ENCODE measurements around the gene PTPRJ.

DNA sequence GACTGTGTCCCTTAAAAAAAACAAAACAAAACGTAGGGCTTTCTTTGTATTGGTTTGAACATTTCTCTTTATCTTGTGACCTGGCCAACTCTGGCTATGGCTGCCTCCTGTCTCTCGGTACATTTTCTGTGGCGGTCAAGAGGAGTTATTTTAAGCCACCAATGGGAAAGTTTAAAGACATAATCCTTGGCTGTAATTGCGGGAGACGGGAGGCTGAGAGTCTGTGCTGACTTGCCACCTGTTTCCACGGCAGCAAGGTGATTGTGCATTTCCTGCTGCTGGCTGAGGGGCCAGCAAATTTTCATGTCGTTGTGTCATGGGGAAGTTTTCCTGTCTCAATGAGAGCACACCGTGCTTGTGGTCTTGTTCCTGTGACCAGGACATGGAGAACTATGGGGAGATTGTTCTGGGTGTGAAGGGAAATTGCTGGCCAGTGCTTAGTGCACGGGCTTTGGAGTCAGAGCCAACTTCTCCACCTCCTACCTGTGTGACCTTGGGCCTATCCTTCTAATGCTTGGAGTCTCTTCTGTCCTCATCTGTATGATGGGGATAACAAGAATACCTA lies 11.0 kb downstream of the PTPRJ start:
- TF ChIP-seq CEBPB (IDR thresholded peaks at IDR 0.05; ENCODE audit: low read depth, low read length) = no peak
- TF ChIP-seq, protein P1, sequence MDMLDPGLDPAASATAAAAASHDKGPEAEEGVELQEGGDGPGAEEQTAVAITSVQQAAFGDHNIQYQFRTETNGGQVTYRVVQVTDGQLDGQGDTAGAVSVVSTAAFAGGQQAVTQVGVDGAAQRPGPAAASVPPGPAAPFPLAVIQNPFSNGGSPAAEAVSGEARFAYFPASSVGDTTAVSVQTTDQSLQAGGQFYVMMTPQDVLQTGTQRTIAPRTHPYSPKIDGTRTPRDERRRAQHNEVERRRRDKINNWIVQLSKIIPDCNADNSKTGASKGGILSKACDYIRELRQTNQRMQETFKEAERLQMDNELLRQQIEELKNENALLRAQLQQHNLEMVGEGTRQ (IDR thresholded peaks at IDR 0.05; ENCODE audit: low read depth, low read length) = no peak
